IPS-NIHi7 (cell line): ENCODE results near the gene DPYSL5.
"Not testable (repeated sequence)": the region's sequence is repeated elsewhere in the genome, so short reads cannot be mapped to it uniquely, and the experiment has no call there.

Experiments
- DNase-seq: peaks from one replicate; pipeline ENCODE4 v3.0.0; 2012; ENCODE audit warnings: mixed read lengths; ENCODE audit errors: extremely low spot score

Gene DPYSL5

GRCh38 chr2:26875065-26875634, 27.2 kb downstream of the DPYSL5 start:
- DNase-seq = no peak

DNA sequence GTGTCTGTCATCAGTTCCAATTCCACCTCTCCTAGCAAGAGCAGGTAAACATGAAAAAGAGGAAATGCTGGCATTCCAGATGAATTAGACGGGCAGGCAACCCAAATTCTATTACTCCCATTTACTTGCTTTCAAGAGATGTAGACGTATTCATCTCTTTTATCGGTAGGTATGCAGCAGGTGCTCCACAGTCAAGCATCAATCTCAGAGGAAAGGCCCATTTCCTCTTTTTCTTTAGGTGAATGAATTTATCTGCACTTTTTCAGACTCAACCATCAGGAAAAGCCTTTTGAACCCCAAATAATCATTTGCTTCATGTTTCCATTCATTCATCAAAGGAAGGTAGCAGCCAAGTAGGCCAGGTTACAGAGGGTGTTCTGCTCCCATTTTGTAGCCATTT, 27.9 kb downstream of the DPYSL5 start:
- no peak for DNase-seq

- no peak for DNase-seq
Observed at GRCh38 chr2:26876260-26876659, 28.3 kb downstream of the DPYSL5 start.

DNA sequence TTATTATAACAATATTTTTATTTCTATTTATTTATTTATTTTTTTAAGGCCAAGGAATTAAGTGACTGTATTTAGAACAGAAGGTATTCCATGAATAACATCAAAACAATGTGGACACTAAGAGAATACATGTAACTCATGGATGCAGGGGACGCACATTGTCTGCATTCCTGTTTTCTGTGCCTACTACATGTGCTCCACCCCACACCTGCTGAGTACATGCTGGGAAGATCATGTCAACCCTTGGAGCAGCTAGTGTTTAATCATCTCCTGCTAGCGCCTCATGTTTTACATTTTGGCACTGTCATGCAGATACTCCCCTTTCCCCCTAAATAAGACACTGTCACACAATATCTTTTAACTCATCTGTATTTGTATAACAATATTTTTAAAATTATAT, 29.3 kb downstream of the DPYSL5 start:
- DNase-seq = no peak

GRCh38 chr2:26880161-26880560, 32.2 kb downstream of the DPYSL5 start:
- DNase-seq = no peak

- no peak for DNase-seq
Observed at GRCh38 chr2:26880910-26881435, 33.0 kb downstream of the DPYSL5 start.

GRCh38 chr2:26882220-26882619, 34.3 kb downstream of the DPYSL5 start:
- not testable (repeated sequence) for DNase-seq

DNA sequence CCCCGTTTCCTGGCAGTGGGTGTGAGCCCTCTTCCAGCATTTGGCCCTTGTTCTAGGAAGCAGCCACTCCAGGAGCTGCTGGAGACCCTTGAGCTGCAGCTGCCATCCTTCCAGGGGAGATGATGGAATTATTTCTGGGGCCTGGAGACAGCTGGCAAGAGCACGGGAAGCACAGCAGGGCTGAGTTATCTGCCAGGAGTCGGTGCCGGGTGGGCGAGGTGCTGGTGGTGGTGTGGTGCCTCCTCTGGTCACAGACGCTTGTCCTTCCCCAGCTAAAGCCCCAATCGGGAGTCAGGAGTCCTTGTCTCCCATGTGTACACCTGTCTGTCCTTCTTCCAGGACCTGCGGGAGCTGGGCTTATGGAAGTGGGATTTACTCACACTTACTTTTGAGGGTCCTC, 36.0 kb downstream of the DPYSL5 start:
- DNase-seq = no peak

GRCh38 chr2:26884486-26884885, 36.6 kb downstream of the DPYSL5 start:
- DNase-seq = no peak

GRCh38 chr2:26885651-26886329, 37.9 kb downstream of the DPYSL5 start:
- DNase-seq = no peak

GRCh38 chr2:26886736-26887135, 38.8 kb downstream of the DPYSL5 start:
- no peak for DNase-seq

DNA sequence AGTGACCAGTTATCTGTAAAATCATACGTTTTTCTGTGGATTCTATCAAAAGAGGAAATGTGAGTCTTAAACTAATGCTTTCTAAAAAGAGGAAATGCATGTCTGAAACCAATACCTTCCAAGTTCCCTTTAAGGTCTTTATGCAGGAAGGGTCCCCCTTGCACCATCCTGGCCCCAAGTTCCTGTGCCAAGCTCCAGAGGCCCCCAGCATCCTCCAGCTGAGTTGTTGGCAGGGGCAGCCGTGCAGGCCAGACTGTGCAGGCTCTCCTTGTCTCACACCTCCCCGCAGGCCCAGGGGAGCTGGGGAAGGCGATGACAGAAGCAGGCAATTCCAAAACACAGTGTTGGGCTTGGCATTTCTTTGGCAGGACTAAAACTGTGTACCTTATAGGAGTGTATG, 39.2 kb downstream of the DPYSL5 start:
- DNase-seq = no peak

- no peak for DNase-seq
Observed at GRCh38 chr2:26889796-26890195, 41.9 kb downstream of the DPYSL5 start.

DNA sequence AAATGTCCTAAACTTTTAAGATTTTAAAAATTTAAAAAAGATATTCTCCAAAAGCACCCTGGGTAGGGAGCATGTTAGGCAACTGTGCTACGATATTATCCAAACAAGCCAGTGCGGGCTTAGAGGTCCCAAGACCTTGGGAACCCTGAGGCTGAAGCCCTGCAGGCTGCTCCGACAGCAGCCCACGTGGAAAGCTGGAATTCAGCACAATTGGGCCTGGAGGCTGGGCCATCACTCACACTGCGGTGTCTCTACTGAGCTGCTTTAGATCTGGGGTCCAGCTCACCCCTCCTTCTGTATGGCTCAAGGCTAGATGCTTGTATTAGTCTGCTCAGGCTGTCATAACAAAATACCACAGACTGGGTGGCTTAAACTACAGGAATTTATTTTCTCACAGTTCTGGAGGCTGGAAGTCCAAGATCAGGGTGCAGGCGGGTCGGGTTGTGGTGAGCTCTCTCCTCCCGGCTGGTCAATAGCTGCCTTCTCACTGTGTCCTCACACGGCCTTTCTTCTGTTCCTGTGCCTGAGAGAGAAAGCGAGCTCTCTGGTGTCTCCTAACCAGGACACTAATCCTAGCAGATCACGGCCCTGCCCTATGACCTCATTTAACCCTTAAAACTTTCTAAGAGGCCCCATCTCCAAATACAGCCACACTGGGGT, 42.5 kb downstream of the DPYSL5 start:
- DNase-seq = no peak

GRCh38 chr2:26892133-26892532, 44.2 kb downstream of the DPYSL5 start:
- DNase-seq = no peak

DNA sequence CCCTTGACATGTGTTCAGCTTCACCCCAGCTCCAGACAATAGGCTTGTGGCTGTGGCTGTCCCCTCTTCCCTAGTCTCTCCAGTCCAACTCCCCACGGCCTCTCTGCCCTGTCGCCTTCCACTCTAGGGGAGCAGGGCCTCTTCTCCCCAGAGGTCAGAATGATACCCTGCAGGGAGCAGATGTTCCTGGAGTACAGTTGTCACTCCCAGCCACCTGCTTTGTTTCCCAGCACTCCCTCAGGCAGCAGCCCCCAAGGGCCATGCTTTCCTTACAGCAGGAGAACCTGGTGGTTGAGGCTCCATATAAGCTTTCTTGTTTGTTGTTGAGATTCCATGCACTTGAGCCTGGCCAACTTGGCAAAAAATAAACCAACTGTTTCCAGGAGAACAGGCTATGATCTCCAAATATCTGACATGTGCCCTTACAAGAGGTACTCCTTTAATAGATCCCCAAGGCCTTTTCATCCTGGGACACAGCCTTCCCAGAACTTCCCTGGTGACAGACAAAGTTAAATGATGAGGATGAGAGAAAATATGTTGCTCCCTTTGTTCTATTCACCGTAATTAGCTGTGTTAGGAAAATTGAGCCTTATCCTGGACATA, 45.1 kb downstream of the DPYSL5 start:
- DNase-seq = no peak

- no peak for DNase-seq
Observed at GRCh38 chr2:26894136-26894535, 46.2 kb downstream of the DPYSL5 start.

DNA sequence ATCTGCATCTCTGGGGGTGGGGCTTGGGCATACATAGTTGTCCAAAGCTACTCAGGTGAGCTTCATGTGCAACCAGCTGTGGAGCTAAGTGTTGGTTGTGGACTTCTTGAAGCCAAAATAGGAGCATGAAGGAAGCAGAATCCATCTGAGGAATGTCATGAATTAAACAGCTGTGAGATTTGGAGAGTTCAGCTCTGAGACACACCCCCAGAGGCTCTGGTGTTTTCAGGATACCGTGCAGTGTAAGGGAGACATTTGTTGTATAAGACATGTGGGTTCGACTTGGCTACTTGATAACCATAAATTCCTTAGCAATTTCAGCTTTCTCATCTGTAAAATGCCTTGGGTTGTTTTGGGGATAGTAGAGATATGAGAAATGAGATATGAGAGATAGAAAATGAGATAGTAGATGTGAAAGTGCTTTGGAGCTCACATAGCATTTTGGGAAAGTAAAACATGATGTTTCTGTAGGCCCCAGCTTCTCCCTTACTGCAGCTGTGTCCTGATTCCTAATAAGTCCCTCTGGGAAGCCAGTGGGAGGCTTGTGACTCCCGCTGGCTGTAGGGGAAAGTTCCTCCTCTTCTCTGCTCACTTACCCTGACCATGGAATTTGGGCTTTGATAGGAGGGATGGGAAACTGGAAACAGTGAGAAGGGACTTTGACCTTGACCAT, 50.0 kb downstream of the DPYSL5 start:
- DNase-seq = no peak

- DNase-seq = no peak
Observed at GRCh38 chr2:26898480-26899078, 50.6 kb downstream of the DPYSL5 start.

GRCh38 chr2:26899500-26900164, 51.7 kb downstream of the DPYSL5 start:
- DNase-seq = no peak

GRCh38 chr2:26900831-26901321, 52.9 kb downstream of the DPYSL5 start:
- DNase-seq = no peak
